ENCODE data around the gene CDH4. TPM values are rescaled to one million over a fixed set of nuclear protein-coding genes. Genes with fewer than 3 reads are reported as not detected.

Gene CDH4
- total RNA-seq, 1 experiment from 2014 or later = not detected

GRCh38 chr20:61640131-61640870, 388.2 kb downstream of the CDH4 start:
- H3K27me3 ChIP-seq (ENCODE audit: control insufficient read depth, insufficient read depth, low read length) = no peaks in the 10 kb centered on the region; the same call in 1 of the 2 replicates
- H3K36me3 ChIP-seq (ENCODE audit: control insufficient read depth, insufficient read depth, low read length) = no peaks in the 10 kb centered on the region
- no TSS peak for BruUV-seq (replicated peaks)
- TF ChIP-seq TCF7L2 (IDR thresholded peaks at IDR 0.05; ENCODE audit: low read depth, low read length) = no peak
- no peak for TF ChIP-seq CTCF (IDR thresholded peaks at IDR 0.05)
- no peak for TF ChIP-seq POLR2AphosphoS5 (IDR thresholded peaks at IDR 0.05; ENCODE audit: low read depth, low read length)
- no peak for TF ChIP-seq REST (IDR thresholded peaks at IDR 0.05; ENCODE audit: insufficient read depth in 1 of 2, low read depth in 2 of 2, low read length in 1 of 2)
- no peak for TF ChIP-seq SIN3A (IDR thresholded peaks at IDR 0.05; ENCODE audit: borderline replicate concordance, insufficient read depth, low read depth, low read length)
- no peak overlapping the region for H3K4me3 ChIP-seq (ENCODE audit: low read depth in 2 of 2, low read length in 2 of 2)
- intact Hi-C loops (cut with micrococcal nuclease; ENCODE audit: unreplicated experiment) (no loop called here), in situ Hi-C loops (cut with HindIII; ENCODE audit: low pct_unique_long_range_greater_than_20kb, low sequenced_read_pairs) (no loop called here)
- no peaks in the 10 kb centered on the region; the same call in 1 of the 2 replicates for H3K4me1 ChIP-seq (ENCODE audit: control insufficient read depth, insufficient read depth, low read length)
- H3K27ac ChIP-seq (ENCODE audit: low read length) = no peak overlapping the region
- ChIA-PET POLR2A (no interaction called here), CTCF (no interaction called here)
- ATAC-seq = no peak
- no peaks in the 10 kb centered on the region for H3K9me3 ChIP-seq (ENCODE audit: control insufficient read depth, insufficient read depth, low read depth, low read length)
- DNase-seq (ENCODE audit: low read depth, low spot score) = no peak

GRCh38 chr20:61640871-61641245, 388.8 kb downstream of the CDH4 start:
- intact Hi-C loops (cut with micrococcal nuclease; ENCODE audit: unreplicated experiment) = no loop called here
- no peak overlapping the region for H3K4me3 ChIP-seq (ENCODE audit: low read depth in 2 of 2, low read length in 2 of 2)
- TF ChIP-seq POLR2AphosphoS5 (IDR thresholded peaks at IDR 0.05; ENCODE audit: low read depth, low read length) (no peak), REST (IDR thresholded peaks at IDR 0.05; ENCODE audit: insufficient read depth in 1 of 2, low read depth in 2 of 2, low read length in 1 of 2) (no peak), TCF7L2 (IDR thresholded peaks at IDR 0.05; ENCODE audit: low read depth, low read length) (no peak), CTCF (IDR thresholded peaks at IDR 0.05) (no peak), SIN3A (IDR thresholded peaks at IDR 0.05; ENCODE audit: borderline replicate concordance, insufficient read depth, low read depth, low read length) (no peak)
- H3K9me3 ChIP-seq (ENCODE audit: control insufficient read depth, insufficient read depth, low read depth, low read length) = no peaks in the 10 kb centered on the region
- no peaks in the 10 kb centered on the region for H3K36me3 ChIP-seq (ENCODE audit: control insufficient read depth, insufficient read depth, low read length)
- CTCF ChIA-PET = no interaction called here
- no peak overlapping the region for H3K27ac ChIP-seq (ENCODE audit: low read length)
- POLR2A ChIA-PET = no interaction called here
- ATAC-seq = no peak
- no peaks in the 10 kb centered on the region; the same call in 1 of the 2 replicates for H3K4me1 ChIP-seq (ENCODE audit: control insufficient read depth, insufficient read depth, low read length)
- H3K27me3 ChIP-seq (ENCODE audit: control insufficient read depth, insufficient read depth, low read length) = no peaks in the 10 kb centered on the region; the same call in 1 of the 2 replicates
- no peak for DNase-seq (ENCODE audit: low read depth, low spot score)
- in situ Hi-C loops (cut with HindIII; ENCODE audit: low pct_unique_long_range_greater_than_20kb, low sequenced_read_pairs) = no loop called here
- BruUV-seq (replicated peaks) = no TSS peak
